ENCODE results near the gene UBE3A. TPM values are rescaled to one million over a fixed set of nuclear protein-coding genes. Genes with fewer than 3 reads are reported as not detected.
A peak's percentile ranks its signal among the peaks of the same experiment; 100 is the strongest.

Gene UBE3A
- total RNA-seq, 1 donor = 91.2 TPM

DNA sequence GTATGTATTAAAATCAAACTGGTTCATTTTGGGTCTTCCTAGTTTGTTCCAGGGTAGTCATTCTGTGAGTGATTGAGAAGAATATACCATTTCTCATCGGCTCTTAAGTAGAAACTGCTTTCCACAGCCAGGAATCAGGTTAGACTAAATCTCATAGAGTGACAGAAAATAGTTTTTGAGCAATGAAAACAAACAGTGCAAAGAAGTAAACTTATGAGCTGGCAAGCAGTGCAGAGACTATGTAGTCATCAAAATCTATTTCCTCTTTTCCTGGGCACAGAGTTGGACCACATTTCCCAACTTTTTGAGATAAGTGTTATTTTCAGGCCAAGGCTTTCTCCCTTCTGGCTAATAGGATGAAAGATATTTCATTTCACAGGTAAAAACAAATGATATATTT is 66.5 kb downstream of the UBE3A start:
- Histone ChIP-seq H3K79me2 (ENCODE audit: insufficient read depth, low read length) (peaks cover 77% of the 10 kb centered on the region), H3K9me3 (ENCODE audit: low read depth, low read length) (no peaks in the 10 kb centered on the region), H3K4me2 (ENCODE audit: insufficient read depth, low read length) (peak overlapping the region; percentile 22), H3K27ac (ENCODE audit: low read depth, low read length) (no peak overlapping the region), H3K36me3 (ENCODE audit: insufficient read depth, low read length) (peaks cover 38% of the 10 kb centered on the region), H2AFZ (ENCODE audit: low read length) (no peak overlapping the region), H3K27me3 (ENCODE audit: insufficient read depth, low read length) (no peaks in the 10 kb centered on the region), H4K20me1 (ENCODE audit: insufficient read depth, low read length) (peaks cover 5% of the 10 kb centered on the region), H3K4me3 (ENCODE audit: insufficient read depth, low read length) (no peak overlapping the region), H3K4me1 (ENCODE audit: insufficient read depth, low read length) (peaks cover 8% of the 10 kb centered on the region)
- peak; percentile 48 for DNase-seq (ENCODE audit: insufficient read length, low spot score, missing footprints)
- TF ChIP-seq, protein P1, sequence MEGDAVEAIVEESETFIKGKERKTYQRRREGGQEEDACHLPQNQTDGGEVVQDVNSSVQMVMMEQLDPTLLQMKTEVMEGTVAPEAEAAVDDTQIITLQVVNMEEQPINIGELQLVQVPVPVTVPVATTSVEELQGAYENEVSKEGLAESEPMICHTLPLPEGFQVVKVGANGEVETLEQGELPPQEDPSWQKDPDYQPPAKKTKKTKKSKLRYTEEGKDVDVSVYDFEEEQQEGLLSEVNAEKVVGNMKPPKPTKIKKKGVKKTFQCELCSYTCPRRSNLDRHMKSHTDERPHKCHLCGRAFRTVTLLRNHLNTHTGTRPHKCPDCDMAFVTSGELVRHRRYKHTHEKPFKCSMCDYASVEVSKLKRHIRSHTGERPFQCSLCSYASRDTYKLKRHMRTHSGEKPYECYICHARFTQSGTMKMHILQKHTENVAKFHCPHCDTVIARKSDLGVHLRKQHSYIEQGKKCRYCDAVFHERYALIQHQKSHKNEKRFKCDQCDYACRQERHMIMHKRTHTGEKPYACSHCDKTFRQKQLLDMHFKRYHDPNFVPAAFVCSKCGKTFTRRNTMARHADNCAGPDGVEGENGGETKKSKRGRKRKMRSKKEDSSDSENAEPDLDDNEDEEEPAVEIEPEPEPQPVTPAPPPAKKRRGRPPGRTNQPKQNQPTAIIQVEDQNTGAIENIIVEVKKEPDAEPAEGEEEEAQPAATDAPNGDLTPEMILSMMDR (IDR thresholded peaks at IDR 0.05; ENCODE audit: extremely low read depth, low read depth, low read length) = no peak

DNA sequence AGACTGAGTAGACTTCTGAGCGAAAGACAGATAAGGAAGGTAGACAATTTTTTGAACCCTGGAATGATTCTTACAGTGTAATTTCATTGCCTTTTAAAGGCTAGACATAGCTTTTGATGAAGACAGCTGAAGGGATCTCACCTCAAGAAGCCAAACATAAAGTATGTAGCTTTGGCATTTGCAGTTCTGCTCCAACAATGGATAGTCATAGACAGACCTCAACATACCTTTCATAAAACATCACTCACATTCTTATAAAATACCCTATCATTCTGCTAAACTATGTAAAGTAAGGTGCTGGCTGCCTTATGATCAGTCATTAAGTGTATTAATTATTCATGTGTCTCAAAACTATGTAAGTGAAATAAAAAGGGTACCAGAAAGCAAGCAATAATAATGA is 70.0 kb downstream of the UBE3A start:
- Histone ChIP-seq H3K4me1 (ENCODE audit: insufficient read depth, low read length) (peaks cover 8% of the 10 kb centered on the region), H4K20me1 (ENCODE audit: insufficient read depth, low read length) (peaks cover 7% of the 10 kb centered on the region), H3K4me2 (ENCODE audit: insufficient read depth, low read length) (no peak overlapping the region), H3K36me3 (ENCODE audit: insufficient read depth, low read length) (peaks cover 22% of the 10 kb centered on the region), H3K27ac (ENCODE audit: low read depth, low read length) (no peak overlapping the region), H3K4me3 (ENCODE audit: insufficient read depth, low read length) (no peak overlapping the region), H3K9me3 (ENCODE audit: low read depth, low read length) (no peaks in the 10 kb centered on the region), H2AFZ (ENCODE audit: low read length) (no peak overlapping the region), H3K79me2 (ENCODE audit: insufficient read depth, low read length) (peaks cover 58% of the 10 kb centered on the region), H3K27me3 (ENCODE audit: insufficient read depth, low read length) (no peaks in the 10 kb centered on the region)
- DNase-seq (ENCODE audit: insufficient read length, low spot score, missing footprints) = no peak
- TF ChIP-seq, protein P1 (IDR thresholded peaks at IDR 0.05; ENCODE audit: extremely low read depth, low read depth, low read length) = no peak

DNA sequence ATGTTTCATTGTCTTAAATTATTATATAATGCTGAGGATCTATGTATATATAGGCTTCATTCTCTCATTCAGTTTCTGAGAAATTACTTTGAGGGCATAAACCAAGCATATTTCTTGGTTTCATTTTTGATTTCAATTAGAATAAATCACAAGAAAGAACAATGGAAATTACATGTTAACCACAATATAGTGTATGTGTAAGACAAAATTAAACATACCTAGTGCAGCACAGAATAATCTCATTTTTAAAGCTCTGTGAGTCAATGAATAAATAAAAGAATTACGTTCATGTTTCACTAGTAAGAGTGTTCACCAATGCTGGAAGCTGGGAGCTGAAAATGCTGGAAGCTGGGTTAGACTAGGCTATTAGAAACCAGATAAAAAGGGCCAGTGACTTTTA is 72.8 kb downstream of the UBE3A start:
- Histone ChIP-seq H3K4me3 (ENCODE audit: insufficient read depth, low read length) (no peak overlapping the region), H2AFZ (ENCODE audit: low read length) (no peak overlapping the region), H4K20me1 (ENCODE audit: insufficient read depth, low read length) (peaks cover 4% of the 10 kb centered on the region), H3K4me2 (ENCODE audit: insufficient read depth, low read length) (no peak overlapping the region), H3K27ac (ENCODE audit: low read depth, low read length) (no peak overlapping the region), H3K79me2 (ENCODE audit: insufficient read depth, low read length) (peaks cover 69% of the 10 kb centered on the region), H3K9me3 (ENCODE audit: low read depth, low read length) (no peaks in the 10 kb centered on the region), H3K36me3 (ENCODE audit: insufficient read depth, low read length) (peaks cover 22% of the 10 kb centered on the region), H3K4me1 (ENCODE audit: insufficient read depth, low read length) (no peaks in the 10 kb centered on the region), H3K27me3 (ENCODE audit: insufficient read depth, low read length) (no peaks in the 10 kb centered on the region)
- no peak for DNase-seq (ENCODE audit: insufficient read length, low spot score, missing footprints)
- TF ChIP-seq, protein P1 (IDR thresholded peaks at IDR 0.05; ENCODE audit: extremely low read depth, low read depth, low read length) = no peak

DNA sequence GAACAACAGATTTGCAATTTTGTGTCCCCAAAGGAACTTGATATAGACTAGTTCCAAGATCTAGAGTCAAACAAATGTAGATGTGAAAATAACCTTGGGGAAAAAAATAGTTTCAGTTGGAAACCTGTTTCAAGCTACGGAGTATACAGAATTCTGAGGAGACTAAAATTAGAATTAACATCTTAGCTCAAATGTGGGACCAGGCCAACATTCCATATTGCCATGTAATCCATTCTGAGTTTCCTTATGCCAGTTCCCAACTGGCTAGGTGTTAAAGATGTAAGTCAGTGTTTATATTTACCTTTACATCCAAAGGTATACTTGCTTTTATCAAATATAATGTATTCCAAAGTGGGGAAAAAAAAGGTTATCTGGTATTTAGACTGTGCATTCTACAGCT is 76.3 kb downstream of the UBE3A start:
- Histone ChIP-seq H3K36me3 (ENCODE audit: insufficient read depth, low read length) (peaks cover 7% of the 10 kb centered on the region), H3K4me3 (ENCODE audit: insufficient read depth, low read length) (no peak overlapping the region), H2AFZ (ENCODE audit: low read length) (no peak overlapping the region), H3K27ac (ENCODE audit: low read depth, low read length) (no peak overlapping the region), H4K20me1 (ENCODE audit: insufficient read depth, low read length) (peaks cover 4% of the 10 kb centered on the region), H3K4me1 (ENCODE audit: insufficient read depth, low read length) (no peaks in the 10 kb centered on the region), H3K9me3 (ENCODE audit: low read depth, low read length) (no peaks in the 10 kb centered on the region), H3K79me2 (ENCODE audit: insufficient read depth, low read length) (peaks cover 49% of the 10 kb centered on the region), H3K4me2 (ENCODE audit: insufficient read depth, low read length) (no peak overlapping the region), H3K27me3 (ENCODE audit: insufficient read depth, low read length) (no peaks in the 10 kb centered on the region)
- TF ChIP-seq, protein P1 (IDR thresholded peaks at IDR 0.05; ENCODE audit: extremely low read depth, low read depth, low read length) = no peak
- DNase-seq (ENCODE audit: insufficient read length, low spot score, missing footprints) = no peak

Measured in osteoblast (primary cell).